Eye (tissue), 1 donor: ENCODE results near the gene COL18A1.
A peak's percentile ranks its signal among the peaks of the same experiment; 100 is the strongest.

ENCODE experiments used
- DNase-seq: peaks from one replicate; pipeline ENCODE4 v3.0.0-alpha.2; 2015

The COL18A1 gene

GRCh38 chr21:45457161-45457831, 52.3 kb downstream of the COL18A1 start:
- DNase-seq: no peak

DNA sequence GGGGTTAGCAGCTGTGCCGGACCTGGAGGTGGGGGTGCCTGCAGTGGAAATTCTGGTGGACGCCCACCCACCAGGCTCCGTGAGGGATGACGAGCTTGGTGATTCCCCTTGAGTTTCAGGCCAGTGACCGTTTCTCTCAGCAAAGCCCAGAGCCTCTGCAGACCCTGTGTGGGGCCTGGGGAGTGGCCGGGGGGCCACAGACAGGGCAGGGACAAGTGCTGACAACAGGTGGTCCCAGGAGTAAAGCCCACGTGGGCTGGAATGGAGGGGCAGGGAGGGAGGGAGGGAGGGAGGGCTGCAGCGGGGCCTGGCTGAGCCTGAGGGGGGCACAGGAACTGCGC, 52.8 kb downstream of the COL18A1 start:
- no peak for DNase-seq

GRCh38 chr21:45458281-45459170, 53.6 kb downstream of the COL18A1 start:
- DNase-seq: no peak

GRCh38 chr21:45459171-45460010, 54.4 kb downstream of the COL18A1 start:
- DNase-seq: no peak

DNA sequence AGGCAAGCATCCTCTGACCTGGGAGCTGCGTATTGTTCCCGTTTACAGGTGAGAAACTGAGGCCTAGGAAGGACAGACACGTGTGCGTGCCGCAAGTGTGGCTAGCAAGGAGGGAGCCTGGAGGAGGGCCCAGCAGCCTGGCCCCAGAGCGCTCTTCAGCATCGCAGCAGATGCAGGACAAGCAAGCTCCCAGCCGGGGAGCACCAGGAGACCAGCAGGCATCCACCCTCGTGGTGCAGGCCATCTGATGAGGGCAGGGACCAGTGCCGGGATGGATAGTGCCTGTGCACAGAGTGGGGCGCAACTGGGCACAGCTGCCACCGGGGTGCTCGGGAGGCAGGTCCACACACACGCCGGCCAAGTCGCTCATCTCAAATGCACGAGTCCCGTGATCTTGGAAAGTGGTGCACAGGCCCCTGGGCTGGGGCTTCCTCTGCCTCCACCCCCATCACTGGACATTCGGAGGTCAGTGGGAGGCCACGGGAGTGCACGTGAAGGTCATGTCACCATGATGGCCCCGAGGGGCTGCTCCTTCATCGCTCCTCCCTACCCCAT, 55.1 kb downstream of the COL18A1 start:
- DNase-seq: no peak

DNA sequence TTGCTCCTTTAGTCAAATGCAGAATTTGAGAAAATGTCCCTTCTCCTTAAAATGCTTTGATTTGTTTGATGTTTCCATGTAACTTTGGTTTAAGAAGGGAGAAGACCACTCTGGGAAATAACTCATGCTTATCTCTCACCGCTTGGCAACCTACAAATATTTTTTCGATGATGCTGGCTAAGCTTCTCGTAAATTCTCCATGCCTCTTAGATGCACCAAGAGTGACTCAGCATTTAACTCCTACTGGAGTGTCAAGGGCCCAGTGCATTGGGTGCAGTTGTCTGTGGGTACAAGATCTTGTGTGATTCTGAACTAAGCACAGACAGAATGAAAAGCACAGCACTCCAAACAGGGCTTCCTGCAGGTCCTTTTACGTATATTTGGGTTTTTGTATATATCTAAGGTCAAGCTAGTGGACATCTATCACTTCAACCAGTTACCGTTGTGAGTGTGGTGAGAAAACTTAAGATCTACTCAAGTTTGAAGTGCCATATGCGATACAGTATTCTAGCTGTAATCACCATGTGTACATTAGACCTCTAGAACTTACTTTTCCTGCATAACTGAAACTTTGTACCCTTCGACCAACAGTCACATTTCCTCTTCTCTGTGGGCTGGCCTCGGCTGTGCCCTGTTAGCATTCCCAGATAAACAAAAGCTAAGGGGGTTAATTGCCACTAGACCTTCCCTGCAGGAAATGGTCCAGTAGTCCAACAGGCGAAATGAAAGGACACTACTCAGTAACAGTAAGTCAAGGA, 55.8 kb downstream of the COL18A1 start:
- no peak for DNase-seq

DNA sequence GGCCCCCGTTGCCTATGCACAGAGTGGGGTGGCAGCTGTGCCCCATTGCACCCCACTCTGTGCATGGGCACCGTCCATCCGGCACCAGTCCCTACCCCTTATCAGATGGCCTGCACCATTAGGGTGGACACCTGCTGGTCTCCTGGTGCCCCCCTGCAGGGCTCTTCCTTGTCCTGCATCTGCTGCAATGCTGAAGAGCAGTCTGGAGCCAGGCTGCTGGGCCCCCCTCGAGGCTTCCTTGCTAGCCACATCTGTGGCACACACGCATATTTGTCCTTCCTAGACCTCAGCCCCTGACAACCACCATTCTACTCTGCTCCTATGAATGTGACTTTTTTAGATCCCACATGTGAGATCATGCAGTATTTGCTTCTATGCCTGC, 56.4 kb downstream of the COL18A1 start:
- DNase-seq: no peak

DNA sequence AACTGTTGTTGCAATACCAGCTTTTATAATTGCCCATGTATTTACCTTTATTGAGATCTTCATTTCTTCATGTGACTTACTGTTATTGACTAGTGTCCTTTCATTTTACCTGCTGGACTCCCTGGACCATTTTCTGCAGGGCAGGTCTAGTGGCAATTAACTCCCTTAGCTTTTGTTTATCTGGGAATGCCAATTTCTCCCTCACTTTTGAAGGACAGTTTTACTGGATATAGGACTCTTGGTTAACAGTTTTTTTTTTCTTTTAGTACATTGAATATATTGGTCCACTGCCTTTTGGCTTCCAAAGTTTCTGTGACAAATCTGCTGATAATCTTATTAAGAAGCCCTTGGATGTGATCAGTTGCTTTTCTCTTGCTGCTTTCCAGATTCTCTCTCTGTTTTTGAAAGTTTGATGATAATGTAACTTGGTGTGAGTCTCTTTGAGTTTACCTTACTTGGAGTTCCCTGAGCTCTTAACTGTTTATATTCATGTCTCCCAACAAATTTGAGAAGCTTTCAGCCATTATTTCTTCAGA, 56.9 kb downstream of the COL18A1 start:
- no peak for DNase-seq

- no peak for DNase-seq
Measured at GRCh38 chr21:45463871-45464270, 58.9 kb downstream of the COL18A1 start.

GRCh38 chr21:45464309-45464708, 59.3 kb downstream of the COL18A1 start:
- DNase-seq: no peak

GRCh38 chr21:45465105-45465504, 60.1 kb downstream of the COL18A1 start:
- no peak for DNase-seq

DNA sequence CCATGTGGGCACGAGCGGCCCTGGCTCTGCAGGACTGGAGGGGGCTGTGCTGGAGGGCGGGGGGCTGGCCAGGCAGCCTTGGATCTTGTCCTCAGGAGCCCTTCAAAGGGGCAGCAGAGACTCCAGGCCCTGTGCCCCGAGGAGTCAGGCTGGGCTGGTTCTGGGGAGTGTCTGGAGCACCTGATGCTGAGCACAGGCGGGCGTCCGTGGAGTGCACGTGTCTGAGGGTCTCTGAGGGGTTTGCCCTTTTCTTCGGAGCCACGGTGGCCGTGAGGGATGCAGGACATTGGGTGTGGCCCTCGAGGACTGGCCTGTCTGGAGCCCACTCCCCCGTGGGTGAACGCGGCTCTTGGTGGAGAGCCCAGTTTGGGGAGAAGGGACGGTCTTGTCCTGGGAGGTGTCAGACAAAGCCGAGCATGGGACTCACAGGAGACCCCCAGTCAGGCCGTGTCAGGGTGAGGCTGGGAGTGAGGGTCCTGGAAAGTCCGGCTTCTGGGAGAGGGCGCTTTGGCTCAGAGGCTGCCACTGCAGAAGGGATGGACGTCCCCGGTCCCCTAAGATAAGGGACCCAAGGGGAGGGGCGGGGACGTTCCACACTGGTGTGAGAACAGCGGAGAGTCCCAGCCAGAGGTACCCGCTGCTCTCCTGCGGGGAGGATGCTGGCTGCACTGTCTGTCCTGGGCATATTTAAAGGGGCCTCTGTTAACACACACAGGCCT, 60.8 kb downstream of the COL18A1 start:
- DNase-seq: no peak

DNA sequence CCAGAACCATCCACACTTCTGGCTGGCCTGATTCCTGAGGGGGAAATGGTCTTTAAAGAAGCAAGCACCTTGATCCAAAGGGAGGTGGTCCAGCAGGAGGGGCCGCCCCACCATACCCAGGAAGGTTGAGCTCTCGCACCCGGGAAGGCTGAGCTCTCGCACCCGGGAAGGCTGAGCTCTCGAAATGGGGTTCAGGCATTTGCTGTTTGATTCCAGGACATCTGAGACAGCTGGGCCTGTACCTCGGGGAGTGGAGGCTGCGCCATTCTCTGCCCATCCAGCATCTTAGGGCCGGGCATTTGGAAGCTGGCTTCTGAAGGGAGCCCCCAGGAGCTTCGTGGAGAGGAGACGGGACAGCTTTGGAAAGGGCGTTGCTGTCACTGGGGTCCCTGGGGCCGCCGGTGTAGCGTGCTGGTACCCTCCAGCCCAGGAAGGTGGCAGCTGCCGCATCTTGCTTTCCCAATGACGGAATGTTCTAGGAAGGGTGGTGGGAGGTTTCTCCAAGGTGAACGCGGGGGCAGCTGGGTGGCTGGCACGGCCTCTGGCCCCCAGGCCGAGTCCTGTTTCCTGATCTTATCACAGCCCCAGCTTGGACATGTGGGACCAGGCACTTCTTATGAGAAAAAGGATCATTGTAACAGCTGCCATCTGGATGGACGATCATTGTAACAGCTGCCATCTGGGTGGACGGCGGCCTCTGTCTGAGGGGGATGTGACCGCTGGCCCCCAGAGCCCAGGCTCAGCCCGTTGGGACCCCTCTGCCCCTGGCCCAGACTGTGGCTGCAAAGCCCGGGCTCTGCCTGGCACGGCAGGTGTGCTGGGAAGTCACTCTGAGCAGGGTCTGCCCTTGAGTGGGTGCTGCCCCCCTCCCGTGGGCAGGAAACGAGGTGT, 61.6 kb downstream of the COL18A1 start:
- DNase-seq: peak; percentile 60

DNA sequence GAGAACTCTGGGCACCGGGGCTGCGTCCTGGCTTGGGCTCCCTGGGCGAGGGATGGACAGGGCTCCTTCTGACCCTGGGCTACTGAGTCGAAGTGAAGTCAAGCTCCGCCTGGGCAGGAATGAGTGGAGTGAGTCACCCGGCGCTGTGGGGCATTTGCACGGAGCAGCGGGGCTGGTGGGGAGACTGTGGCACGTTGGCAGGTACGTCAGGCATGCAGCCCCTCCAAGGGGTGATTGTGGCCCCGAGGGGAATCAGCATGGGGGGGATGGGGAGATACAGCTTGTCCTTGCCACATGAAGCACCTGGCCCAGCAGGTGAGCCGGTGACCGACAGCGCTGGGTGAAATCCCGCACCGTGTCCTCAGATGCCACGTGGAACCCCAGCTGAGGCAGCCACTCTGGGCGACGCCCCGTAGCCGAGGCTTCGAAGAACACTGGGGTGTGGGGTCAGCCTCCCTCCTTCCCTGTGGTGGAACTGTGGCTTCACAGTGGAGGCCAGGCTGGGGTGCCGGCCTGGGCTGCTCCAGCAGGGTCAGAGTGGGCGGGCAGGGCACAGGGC, 62.3 kb downstream of the COL18A1 start:
- DNase-seq: no peak

DNA sequence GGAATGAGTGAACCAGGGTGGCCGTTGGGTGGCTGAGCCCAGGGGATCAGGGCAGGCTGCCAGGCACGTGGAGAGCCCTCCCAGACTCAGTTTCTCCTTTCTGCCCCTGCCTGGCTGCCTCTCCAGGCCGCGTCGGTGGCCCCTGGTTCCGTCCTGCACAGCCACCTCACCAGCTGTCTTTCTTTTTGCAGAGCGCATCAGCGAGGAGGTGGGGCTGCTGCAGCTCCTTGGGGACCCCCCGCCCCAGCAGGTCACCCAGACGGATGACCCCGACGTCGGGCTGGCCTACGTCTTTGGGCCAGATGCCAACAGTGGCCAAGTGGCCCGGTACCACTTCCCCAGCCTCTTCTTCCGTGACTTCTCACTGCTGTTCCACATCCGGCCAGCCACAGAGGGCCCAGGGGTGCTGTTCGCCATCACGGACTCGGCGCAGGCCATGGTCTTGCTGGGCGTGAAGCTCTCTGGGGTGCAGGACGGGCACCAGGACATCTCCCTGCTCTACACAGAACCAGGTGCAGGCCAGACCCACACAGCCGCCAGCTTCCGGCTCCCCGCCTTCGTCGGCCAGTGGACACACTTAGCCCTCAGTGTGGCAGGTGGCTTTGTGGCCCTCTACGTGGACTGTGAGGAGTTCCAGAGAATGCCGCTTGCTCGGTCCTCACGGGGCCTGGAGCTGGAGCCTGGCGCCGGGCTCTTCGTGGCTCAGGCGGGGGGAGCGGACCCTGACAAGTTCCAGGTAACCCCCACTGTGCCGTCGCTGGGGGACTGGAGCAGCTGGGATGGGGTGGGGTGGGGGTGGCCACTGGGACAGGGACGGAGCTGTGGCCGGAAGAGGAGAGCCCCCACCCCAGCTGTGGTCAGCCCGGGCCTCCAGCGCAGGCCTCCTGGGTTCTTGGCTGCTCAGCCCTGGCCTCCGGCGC, 63.3 kb downstream of the COL18A1 start:
- no peak for DNase-seq

GRCh38 chr21:45468971-45469272, 64.0 kb downstream of the COL18A1 start:
- no peak for DNase-seq

DNA sequence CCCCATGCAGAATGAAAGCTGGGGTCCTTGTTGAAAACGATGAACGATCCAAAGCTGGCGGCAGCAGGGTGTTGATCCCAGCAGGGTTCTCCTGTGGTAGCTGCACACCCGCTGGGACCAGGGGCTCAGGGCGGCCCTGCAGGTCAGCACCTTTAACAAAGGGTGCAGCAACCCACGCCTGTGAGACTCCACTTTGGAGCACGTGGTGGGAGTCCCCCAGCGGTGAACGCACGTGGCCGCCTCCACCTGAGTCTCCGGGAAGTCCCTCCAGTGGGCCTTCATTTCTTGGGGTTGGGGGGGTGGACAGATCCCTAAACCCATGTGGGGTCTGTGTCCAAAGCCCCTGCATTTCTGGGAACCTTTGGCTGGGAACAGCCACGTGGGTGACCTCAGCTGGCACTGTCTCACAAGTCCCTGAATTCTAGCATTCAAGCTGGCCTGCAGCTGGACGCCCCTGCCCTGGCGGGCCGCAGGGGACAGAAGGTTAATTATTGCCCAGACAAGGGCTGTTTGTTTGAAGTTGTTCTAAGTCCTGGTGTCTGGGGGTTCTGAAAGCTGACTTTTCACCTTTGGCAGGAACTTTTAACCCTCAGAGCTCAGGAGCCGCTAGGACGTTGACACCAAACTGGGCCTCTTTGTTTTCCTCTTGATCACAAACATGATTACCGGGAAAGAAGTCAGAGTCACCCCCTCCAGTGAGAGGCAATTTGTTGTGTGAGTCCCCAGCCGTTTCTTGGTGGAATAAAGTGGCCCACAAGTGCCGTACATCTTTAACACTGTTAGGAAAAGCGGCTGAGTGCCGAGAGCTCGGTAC, 64.5 kb downstream of the COL18A1 start:
- DNase-seq: no peak

GRCh38 chr21:45470087-45470515, 65.1 kb downstream of the COL18A1 start:
- no peak for DNase-seq
